Mesothelial cell of epicardium (in vitro differentiated cells): ENCODE results near the gene CACNA1A. TPM values are rescaled to one million over a fixed set of nuclear protein-coding genes. Genes with fewer than 3 reads are reported as not detected.

Experiments
- DNase-seq, 2 experiments: peaks; one replicate each; pipeline ENCODE4 v3.0.0; 2021; ENCODE audit warnings: low spot score in 2 of 2; ENCODE audit not compliant: unreplicated experiment in 2 of 2
- H3K27ac Mint-ChIP-seq: 2 replicates; pipeline ENCODE4 v1.8.0; 2021; ENCODE audit warnings: mixed read lengths
- H3K27me3 Mint-ChIP-seq: 2 replicates; pipeline ENCODE4 v1.8.0; 2021; ENCODE audit warnings: low read depth, mixed read lengths
- H3K36me3 Mint-ChIP-seq: 2 replicates; pipeline ENCODE4 v1.8.0; 2021; ENCODE audit warnings: mixed read lengths
- H3K4me1 Mint-ChIP-seq: 2 replicates; pipeline ENCODE4 v1.8.0; 2021; ENCODE audit warnings: mixed read lengths
- H3K4me3 Mint-ChIP-seq: 2 replicates; pipeline ENCODE4 v1.8.0; 2021; ENCODE audit warnings: mild to moderate bottlenecking, moderate library complexity, mixed read lengths
- H3K9me3 Mint-ChIP-seq: 2 replicates; pipeline ENCODE4 v1.8.0; 2021; ENCODE audit warnings: mixed read lengths
- total RNA-seq: library from RNA; stranded (reverse); gene quantifications from 3 replicates; pipeline ENCODE4 v1.2.1, GENCODE V29; 2021
- TF ChIP-seq, protein P1 (sequence below): fragments of 200-600 bp; sonication (generic); IDR thresholded peaks from one replicate; pipeline ENCODE4 v1.5.0; 2021; ENCODE audit warnings: antibody characterized with exemption; ENCODE audit not compliant: unreplicated experiment

Gene CACNA1A
- total RNA-seq, 1 donor from 2014 or later = 1.0 TPM

- H3K27me3 Mint-ChIP-seq = peaks cover 5% of the 10 kb centered on the region
- H3K4me3 Mint-ChIP-seq = no peak overlapping the region
- TF ChIP-seq, protein P1, sequence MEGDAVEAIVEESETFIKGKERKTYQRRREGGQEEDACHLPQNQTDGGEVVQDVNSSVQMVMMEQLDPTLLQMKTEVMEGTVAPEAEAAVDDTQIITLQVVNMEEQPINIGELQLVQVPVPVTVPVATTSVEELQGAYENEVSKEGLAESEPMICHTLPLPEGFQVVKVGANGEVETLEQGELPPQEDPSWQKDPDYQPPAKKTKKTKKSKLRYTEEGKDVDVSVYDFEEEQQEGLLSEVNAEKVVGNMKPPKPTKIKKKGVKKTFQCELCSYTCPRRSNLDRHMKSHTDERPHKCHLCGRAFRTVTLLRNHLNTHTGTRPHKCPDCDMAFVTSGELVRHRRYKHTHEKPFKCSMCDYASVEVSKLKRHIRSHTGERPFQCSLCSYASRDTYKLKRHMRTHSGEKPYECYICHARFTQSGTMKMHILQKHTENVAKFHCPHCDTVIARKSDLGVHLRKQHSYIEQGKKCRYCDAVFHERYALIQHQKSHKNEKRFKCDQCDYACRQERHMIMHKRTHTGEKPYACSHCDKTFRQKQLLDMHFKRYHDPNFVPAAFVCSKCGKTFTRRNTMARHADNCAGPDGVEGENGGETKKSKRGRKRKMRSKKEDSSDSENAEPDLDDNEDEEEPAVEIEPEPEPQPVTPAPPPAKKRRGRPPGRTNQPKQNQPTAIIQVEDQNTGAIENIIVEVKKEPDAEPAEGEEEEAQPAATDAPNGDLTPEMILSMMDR = no peak
- no peaks in the 10 kb centered on the region for H3K4me1 Mint-ChIP-seq
- no peak overlapping the region for H3K27ac Mint-ChIP-seq
- no peaks in the 10 kb centered on the region for H3K36me3 Mint-ChIP-seq
- DNase-seq = no peak
- peaks cover 10% of the 10 kb centered on the region for H3K9me3 Mint-ChIP-seq
Measured at GRCh38 chr19:13319526-13319925, 186.8 kb downstream of the CACNA1A start.

DNA sequence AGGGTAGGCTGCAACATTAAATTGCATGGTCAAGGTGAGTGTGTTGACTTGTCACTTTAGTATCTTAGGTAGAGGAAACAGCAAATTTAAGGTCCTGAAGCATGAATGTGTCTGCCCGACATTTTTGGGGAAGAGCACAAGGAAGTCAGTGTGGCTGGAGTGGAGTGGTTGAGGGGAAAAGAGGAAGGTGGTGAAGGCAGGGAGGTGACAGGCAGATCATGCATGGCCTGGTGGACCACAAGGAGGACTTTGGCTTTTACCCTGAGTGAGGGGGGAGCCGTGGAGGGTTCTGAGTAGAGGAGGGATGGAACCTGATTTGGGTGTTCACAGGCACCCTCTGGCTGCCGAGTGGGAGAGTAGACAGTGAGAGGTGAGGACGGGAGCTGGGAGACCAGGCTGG is 188.1 kb downstream of the CACNA1A start:
- Mint-ChIP-seq H3K27me3 (peaks cover 5% of the 10 kb centered on the region), H3K4me3 (no peak overlapping the region), H3K27ac (no peak overlapping the region), H3K9me3 (peaks cover 4% of the 10 kb centered on the region), H3K36me3 (no peaks in the 10 kb centered on the region), H3K4me1 (no peaks in the 10 kb centered on the region)
- TF ChIP-seq, protein P1 = no peak
- DNase-seq = no peak

DNA sequence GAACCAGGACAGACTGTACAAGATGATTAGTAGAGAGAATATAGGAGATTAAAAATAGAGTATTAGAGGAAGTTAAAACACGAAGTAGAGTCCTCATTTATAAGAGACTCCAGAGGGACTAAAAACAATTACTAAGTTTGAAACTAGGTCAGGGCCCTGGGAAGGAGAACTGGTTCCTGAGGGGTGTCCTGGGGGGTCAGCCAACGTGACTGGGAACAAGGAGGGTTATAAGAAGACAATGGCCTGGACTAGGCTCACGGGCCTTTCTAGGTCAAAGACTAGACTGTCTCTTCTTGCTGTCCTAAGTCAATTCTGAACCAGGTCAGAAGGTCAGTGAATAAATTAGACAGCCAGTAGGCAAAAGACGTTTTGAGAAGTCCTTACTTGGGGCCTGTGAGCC is 190.8 kb downstream of the CACNA1A start:
- Mint-ChIP-seq H3K27me3 (peaks cover 5% of the 10 kb centered on the region), H3K36me3 (no peaks in the 10 kb centered on the region), H3K27ac (no peak overlapping the region), H3K4me3 (no peak overlapping the region), H3K4me1 (no peaks in the 10 kb centered on the region), H3K9me3 (peaks cover 4% of the 10 kb centered on the region)
- DNase-seq = no peak
- TF ChIP-seq, protein P1 = no peak

DNA sequence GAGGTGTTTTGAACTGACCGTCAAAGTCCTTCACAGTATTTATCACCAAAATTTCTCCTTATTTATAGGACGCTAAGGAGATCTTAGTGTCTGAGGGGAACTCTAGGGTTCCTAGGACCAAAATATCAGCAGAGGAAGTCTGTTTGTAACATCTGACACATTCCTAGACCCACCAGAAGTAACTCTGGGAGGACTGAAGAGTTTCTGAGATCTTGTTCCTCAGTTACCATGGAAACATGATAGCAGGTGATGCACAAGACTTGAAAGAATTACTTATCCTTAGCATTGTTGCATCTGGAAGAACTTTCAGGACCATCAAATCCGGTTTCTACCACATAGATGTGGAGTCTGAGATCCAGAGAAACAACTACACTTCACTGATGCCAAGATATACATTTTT is 191.5 kb downstream of the CACNA1A start:
- TF ChIP-seq, protein P1 = no peak
- no peak overlapping the region for H3K4me3 Mint-ChIP-seq
- no peaks in the 10 kb centered on the region for H3K4me1 Mint-ChIP-seq
- H3K27ac Mint-ChIP-seq = no peak overlapping the region
- no peaks in the 10 kb centered on the region for H3K36me3 Mint-ChIP-seq
- DNase-seq = no peak
- H3K27me3 Mint-ChIP-seq = peaks cover 5% of the 10 kb centered on the region
- peaks cover 4% of the 10 kb centered on the region for H3K9me3 Mint-ChIP-seq

DNA sequence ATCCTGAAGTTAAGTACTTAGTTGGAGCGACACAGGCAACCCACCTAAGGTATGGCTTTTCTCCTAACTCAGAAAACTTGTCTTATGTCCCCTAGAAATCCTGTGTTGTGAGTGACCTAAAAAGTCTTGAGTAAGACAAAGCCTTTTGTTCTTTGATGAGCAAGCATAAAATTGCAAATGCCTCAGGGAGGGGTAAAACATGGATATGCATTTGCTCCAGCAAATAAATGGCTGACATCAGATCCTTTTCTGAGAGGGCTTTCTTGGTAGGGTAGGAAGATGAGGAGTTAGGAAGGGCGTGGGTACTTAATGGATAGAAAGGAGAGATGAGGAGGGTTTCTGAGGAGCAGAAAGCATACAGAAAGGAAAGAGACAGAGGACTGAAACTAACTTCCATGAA is 192.4 kb downstream of the CACNA1A start:
- DNase-seq = no peak
- H3K36me3 Mint-ChIP-seq = no peaks in the 10 kb centered on the region
- peaks cover 4% of the 10 kb centered on the region for H3K9me3 Mint-ChIP-seq
- H3K4me3 Mint-ChIP-seq = no peak overlapping the region
- no peaks in the 10 kb centered on the region for H3K4me1 Mint-ChIP-seq
- peaks cover 2% of the 10 kb centered on the region for H3K27me3 Mint-ChIP-seq
- H3K27ac Mint-ChIP-seq = no peak overlapping the region
- TF ChIP-seq, protein P1 = no peak

GRCh38 chr19:13309864-13310263 is 196.4 kb downstream of the CACNA1A start:
- Mint-ChIP-seq H3K4me1 (no peaks in the 10 kb centered on the region), H3K27ac (no peak overlapping the region), H3K4me3 (no peak overlapping the region), H3K36me3 (no peaks in the 10 kb centered on the region), H3K27me3 (peaks cover 14% of the 10 kb centered on the region), H3K9me3 (no peaks in the 10 kb centered on the region)
- DNase-seq = no peak
- TF ChIP-seq, protein P1 = no peak
